Measurements from ENCODE around the gene NALCN.

Gene NALCN

DNA sequence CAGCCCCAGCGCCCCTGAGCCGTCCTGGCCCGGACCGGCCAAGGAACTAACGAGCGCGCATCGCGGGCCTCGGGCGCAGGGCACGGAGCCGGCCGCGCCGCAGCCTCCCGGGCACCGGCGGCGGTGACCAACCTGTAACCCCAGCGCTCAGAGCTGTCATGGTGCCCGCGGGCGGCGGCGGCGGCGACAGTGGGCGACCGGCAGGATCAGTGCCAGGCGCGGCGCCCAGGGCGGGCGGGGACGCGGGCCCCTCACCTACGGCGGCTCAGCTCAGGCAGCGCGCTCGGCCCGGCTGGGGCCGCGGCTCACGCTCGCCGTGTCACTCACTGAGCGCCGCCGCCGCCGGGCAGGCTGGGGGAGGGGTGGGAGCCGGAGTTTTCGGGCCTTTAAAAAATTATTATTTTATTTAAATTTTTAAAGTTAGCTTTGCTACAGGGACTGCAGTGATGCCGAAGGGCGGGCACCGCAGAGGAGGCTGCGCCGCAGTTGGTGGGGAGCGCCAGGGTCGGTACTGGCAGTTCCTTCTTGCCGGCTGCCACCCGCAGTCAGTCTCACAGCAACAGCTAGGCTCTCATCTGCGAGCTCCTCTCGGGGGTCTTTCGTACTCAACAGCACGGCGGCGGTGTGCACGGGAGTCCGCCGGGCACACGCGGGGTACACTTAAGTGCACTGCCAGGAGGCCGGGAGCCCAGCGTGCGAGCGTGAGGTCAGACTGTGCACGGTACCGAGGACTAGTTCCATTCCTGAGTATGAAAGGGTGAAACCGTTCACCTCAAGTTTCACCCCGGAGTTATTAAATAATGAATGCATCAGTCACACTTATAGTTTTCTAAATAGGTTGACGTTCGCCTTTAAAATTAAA is at the start of gene NALCN:
Gene NALCN (minus strand): TSS at position 328 of the 862 bp plus-strand sequence. CDS start 17,382 bp downstream, outside the sequence.
- Histone ChIP-seq H4K20me1 (no peaks in the 10 kb centered on the region), H3K4me3 (no peak within 1 kb of the TSS), H3K4me2 (no peak within 1 kb of the TSS), H3K27me3 (no peaks in the 10 kb centered on the region), H3K27ac (no peak within 1 kb of the TSS), H3K36me3 (no peaks in the 10 kb centered on the region), H3K9me3 (peaks cover 10% of the 10 kb centered on the region), H3K9ac (no peak within 1 kb of the TSS), H3K4me1 (no peaks in the 10 kb centered on the region)
- no peak for TF ChIP-seq Cebpa-rat (IDR thresholded peaks at IDR 0.05)

DNA sequence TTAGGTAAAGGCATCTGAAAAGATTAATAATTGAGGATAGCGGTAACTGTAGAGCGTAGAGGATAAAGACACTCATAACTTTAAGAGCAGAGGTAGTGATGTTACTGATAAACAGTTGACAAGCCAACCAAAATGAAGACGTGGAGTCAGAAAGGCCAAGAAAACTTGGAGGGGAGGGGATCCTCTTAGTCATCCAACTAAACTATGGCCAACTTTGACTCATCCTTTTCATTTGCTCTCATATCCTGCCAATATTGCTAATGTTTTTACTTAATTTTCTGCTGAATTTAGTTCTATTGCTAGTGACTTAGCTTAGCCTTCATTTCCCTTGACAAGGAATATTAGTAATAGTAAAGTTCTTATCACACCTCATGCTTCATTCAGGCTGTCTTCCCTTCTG is 49.6 kb upstream of the NALCN start:
- no peaks in the 10 kb centered on the region for H3K36me3 ChIP-seq
- no peak for TF ChIP-seq Cebpa-rat (IDR thresholded peaks at IDR 0.05)
- no peak overlapping the region for H3K4me3 ChIP-seq
- H3K4me1 ChIP-seq = no peaks in the 10 kb centered on the region
- H3K27me3 ChIP-seq = no peaks in the 10 kb centered on the region
- no peak overlapping the region for H3K4me2 ChIP-seq
- H3K9me3 ChIP-seq = no peaks in the 10 kb centered on the region
- no peaks in the 10 kb centered on the region for H4K20me1 ChIP-seq
- H3K27ac ChIP-seq = no peak overlapping the region
- no peak overlapping the region for H3K9ac ChIP-seq

DNA sequence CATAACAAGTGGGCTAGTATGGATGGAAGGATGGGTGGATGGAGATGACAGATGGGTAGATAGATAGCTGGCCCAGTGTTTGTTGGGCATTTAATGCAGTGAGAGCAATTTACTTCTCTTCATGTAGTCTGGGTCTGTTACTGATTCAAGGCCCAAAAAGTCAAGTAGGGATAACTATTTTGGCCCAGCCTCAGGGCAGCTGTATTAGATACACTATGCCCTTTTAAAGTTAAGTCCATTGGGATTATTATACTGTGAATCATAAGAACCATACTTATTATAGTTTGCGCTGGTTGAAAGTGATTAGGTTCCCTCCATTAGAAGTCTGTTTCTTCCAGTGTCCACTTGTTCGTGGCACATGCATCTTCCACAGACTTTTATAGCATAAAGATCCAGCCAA is 40.9 kb upstream of the NALCN start:
- H3K4me1 ChIP-seq = no peaks in the 10 kb centered on the region
- no peak overlapping the region for H3K4me3 ChIP-seq
- no peaks in the 10 kb centered on the region for H3K27me3 ChIP-seq
- H3K4me2 ChIP-seq = no peak overlapping the region
- no peak for TF ChIP-seq Cebpa-rat (IDR thresholded peaks at IDR 0.05)
- H3K9me3 ChIP-seq = no peaks in the 10 kb centered on the region
- no peaks in the 10 kb centered on the region for H3K36me3 ChIP-seq
- no peaks in the 10 kb centered on the region for H4K20me1 ChIP-seq
- H3K9ac ChIP-seq = no peak overlapping the region
- no peak overlapping the region for H3K27ac ChIP-seq

DNA sequence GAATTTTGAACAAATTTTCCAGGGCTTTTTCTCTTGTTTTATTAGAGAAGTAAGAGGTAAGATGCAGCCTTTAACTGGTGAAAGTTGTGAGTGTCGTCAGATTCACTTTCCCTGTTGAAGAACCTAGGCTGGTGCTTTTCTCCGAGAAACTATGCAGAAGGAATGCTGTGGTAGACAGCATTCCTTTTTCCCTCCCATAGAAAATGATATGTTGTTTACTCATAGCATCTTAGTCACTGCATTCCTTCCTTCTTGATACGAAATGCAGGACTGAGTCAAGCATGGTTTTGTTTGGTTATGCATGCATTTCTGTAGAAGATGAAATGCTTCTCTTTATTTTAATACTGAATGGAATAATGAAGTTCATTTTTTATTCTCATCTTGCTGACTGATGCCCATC is 39.6 kb upstream of the NALCN start:
- Histone ChIP-seq H3K9me3 (no peaks in the 10 kb centered on the region), H3K36me3 (no peaks in the 10 kb centered on the region), H3K4me3 (no peak overlapping the region), H4K20me1 (no peaks in the 10 kb centered on the region), H3K4me1 (no peaks in the 10 kb centered on the region), H3K27me3 (no peaks in the 10 kb centered on the region), H3K27ac (no peak overlapping the region), H3K4me2 (no peak overlapping the region), H3K9ac (no peak overlapping the region)
- TF ChIP-seq Cebpa-rat (IDR thresholded peaks at IDR 0.05) = no peak

DNA sequence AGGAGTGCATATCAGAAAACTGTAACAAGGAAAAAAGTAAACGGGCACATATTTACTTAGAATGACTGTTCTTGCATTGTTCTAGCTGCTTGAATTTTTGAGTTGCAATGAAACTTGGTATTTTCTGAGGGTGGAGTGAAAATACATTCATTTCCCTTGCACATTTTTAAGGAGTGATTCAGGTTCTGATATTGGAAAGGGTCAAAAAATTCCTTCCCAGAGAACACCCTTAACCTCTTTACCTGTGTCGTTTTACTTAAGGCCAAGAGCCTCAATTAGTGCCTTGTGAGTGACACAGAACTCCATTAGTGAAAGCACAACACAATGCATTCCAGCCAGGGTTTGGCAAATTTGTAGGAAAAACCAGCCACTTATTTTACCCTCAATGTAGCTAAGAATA is 38.5 kb upstream of the NALCN start:
- Histone ChIP-seq H3K27me3 (no peaks in the 10 kb centered on the region), H3K9me3 (no peaks in the 10 kb centered on the region), H3K27ac (no peak overlapping the region), H3K4me3 (no peak overlapping the region), H4K20me1 (no peaks in the 10 kb centered on the region), H3K36me3 (no peaks in the 10 kb centered on the region), H3K4me1 (no peaks in the 10 kb centered on the region), H3K4me2 (no peak overlapping the region), H3K9ac (no peak overlapping the region)
- no peak for TF ChIP-seq Cebpa-rat (IDR thresholded peaks at IDR 0.05)

DNA sequence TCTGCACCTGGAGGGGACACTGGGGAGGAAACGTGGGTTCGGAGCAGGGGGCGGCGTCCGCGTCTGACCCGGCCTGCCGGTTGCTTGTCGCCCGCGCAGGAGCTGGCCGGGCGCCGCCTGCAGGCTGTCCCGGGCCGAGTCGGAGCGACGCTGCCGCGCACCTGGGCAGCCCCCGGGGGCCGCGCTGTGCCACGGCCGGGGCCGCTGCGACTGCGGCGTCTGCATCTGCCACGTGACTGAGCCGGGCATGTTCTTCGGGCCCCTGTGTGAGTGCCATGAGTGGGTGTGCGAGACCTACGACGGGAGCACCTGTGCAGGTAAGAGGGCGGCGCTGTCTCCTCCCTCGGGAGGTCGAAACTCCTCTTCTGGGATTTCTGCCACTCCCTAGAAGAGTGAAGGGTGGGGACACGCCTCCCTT is 37.5 kb upstream of the NALCN start:
- no peak for TF ChIP-seq Cebpa-rat (IDR thresholded peaks at IDR 0.05)
- H3K9ac ChIP-seq = no peak overlapping the region
- H3K27me3 ChIP-seq = no peaks in the 10 kb centered on the region
- H3K9me3 ChIP-seq = no peaks in the 10 kb centered on the region
- no peaks in the 10 kb centered on the region for H4K20me1 ChIP-seq
- H3K4me2 ChIP-seq = 0 out of 2 replicates have a peak overlapping the region, but pooled peaks have one; percentile 14
- H3K36me3 ChIP-seq = no peaks in the 10 kb centered on the region
- no peak overlapping the region for H3K27ac ChIP-seq
- H3K4me1 ChIP-seq = no peaks in the 10 kb centered on the region
- H3K4me3 ChIP-seq = no peak overlapping the region

DNA sequence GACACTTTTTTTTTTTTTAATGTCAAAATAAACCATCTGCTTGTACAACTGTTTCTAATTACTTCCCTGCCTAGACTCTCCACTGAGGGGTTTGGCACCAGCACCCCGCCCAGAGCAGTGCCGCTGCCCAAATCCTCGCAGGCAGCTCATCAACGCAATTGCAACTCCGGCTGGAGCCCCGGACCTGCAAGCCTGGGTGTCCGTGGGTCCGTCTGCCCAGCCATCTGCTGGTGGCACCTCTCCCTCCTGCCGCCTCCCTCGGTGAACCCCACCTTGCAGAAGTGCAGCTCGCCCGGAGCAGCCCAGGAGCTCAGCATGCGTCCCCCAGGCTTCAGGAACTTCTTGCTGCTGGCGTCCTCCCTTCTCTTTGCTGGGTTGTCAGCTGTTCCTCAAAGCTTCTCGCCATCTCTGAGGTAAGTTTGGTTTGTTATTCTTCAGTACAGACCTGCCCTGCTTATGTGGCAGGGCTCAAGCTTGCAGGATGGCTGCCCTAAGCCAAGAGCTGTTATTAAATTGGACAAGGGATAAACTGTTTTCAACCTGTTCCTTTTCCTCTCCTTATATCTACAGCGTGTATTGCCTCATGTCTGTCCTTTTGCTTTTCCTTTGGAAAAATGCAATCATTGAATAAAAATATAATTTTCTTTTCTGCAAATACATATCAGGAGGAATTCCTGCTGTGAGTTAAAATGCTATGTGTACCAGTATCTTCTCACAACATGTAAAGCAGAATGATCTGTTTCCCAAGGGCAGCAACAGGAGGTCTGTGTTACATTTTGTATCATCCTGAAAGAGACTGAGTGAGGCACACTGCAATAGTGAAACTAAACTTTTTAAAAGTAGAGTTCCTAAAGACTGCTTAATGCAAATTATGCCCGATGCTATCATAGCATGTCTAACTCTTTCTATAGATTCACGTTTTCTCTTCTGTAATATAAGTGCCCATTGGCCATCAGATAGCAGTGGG is 36.5 kb upstream of the NALCN start, which contains the start of gene ITGBL1:
Gene ITGBL1 (plus strand): TSS at position 157 of the 967 bp plus-strand sequence. CDS start 159 bp downstream, at position 316.
- H3K9ac ChIP-seq = no peak within 1 kb of the TSS
- peak within 1 kb of the TSS; percentile 14; the same call in 1 of the 2 replicates for H3K4me2 ChIP-seq
- no peaks in the 10 kb centered on the region for H3K36me3 ChIP-seq
- no peak within 1 kb of the TSS for H3K4me3 ChIP-seq
- no peak for TF ChIP-seq Cebpa-rat (IDR thresholded peaks at IDR 0.05)
- H3K4me1 ChIP-seq = no peaks in the 10 kb centered on the region
- H3K9me3 ChIP-seq = no peaks in the 10 kb centered on the region
- H4K20me1 ChIP-seq = no peaks in the 10 kb centered on the region
- no peak within 1 kb of the TSS for H3K27ac ChIP-seq
- H3K27me3 ChIP-seq = no peaks in the 10 kb centered on the region

DNA sequence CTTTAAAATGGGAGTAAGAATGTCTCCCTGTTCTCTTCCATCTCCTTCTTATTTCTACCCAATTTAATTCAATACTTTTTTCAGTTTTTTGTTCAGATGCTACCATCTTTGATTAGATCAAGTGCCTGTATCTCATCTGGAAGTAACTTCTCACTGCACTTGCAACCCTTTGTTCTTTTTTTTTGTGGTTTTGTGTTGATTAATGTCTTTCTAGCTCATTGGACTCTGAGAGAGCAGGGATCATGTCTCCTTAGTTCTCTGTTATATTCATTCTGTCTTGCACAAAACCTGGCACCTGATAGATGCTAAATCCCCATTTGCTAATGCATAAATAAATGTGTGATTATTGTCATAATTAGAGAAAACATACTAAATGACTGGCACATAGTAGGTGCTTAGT is 35.3 kb upstream of the NALCN start:
- Histone ChIP-seq H4K20me1 (no peaks in the 10 kb centered on the region), H3K27ac (no peak overlapping the region), H3K9ac (no peak overlapping the region), H3K4me3 (no peak overlapping the region), H3K9me3 (no peaks in the 10 kb centered on the region), H3K4me2 (no peak overlapping the region), H3K4me1 (no peaks in the 10 kb centered on the region), H3K36me3 (no peaks in the 10 kb centered on the region), H3K27me3 (no peaks in the 10 kb centered on the region)
- no peak for TF ChIP-seq Cebpa-rat (IDR thresholded peaks at IDR 0.05)

DNA sequence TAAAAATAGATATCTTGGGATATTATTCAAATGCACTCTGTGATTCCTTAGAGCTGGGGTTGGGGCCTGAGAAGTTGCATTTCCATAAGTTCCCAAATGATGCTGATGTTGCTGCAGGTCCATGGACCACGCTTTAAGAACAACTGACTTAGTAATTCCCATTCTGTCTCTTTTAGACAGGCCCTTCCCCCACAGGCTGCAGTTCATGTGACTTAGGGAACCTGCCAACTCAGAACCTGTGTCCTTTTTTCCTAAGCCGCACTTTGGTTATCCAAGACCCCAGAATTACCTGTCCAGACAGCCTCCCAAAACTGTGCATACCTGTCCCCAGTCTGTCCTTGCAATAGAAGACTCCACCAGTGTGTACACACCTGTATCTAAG is 34.4 kb upstream of the NALCN start:
- no peak overlapping the region for H3K9ac ChIP-seq
- H3K9me3 ChIP-seq = no peaks in the 10 kb centered on the region
- no peak overlapping the region for H3K4me2 ChIP-seq
- H3K4me1 ChIP-seq = no peaks in the 10 kb centered on the region
- no peak for TF ChIP-seq Cebpa-rat (IDR thresholded peaks at IDR 0.05)
- no peak overlapping the region for H3K27ac ChIP-seq
- H4K20me1 ChIP-seq = no peaks in the 10 kb centered on the region
- no peak overlapping the region for H3K4me3 ChIP-seq
- no peaks in the 10 kb centered on the region for H3K27me3 ChIP-seq
- no peaks in the 10 kb centered on the region for H3K36me3 ChIP-seq

Data from BLaER1 (cell line).